ENCODE measurements around the gene ADPRM.
"Not testable (repeated sequence)": the region's sequence is repeated elsewhere in the genome, so short reads cannot be mapped to it uniquely, and the experiment has no call there.

Gene ADPRM

GRCh38 chr17:10697092-10698081, at the start of gene ADPRM, which contains the start of gene SCO1:
TSS of gene ADPRM (plus strand) at chr17:10697594. CDS start at chr17:10704927, 7,333 bp downstream.
TSS of gene SCO1 (minus strand) at chr17:10697533. CDS start at chr17:10697507, 26 bp downstream.
- peak; percentile 73 to 82 for DNase-seq (ENCODE audit: low read depth in 2 of 2, low spot score in 1 of 2)

GRCh38 chr17:10648381-10648780, 49.0 kb upstream of the ADPRM start:
- no peak for DNase-seq (ENCODE audit: low read depth in 2 of 2, low spot score in 1 of 2)

GRCh38 chr17:10648956-10649355, 48.4 kb upstream of the ADPRM start:
- no peak for DNase-seq (ENCODE audit: low read depth in 2 of 2, low spot score in 1 of 2)

GRCh38 chr17:10649602-10650001, 47.8 kb upstream of the ADPRM start:
- DNase-seq (ENCODE audit: low read depth in 2 of 2, low spot score in 1 of 2): no peak

- no peak for DNase-seq (ENCODE audit: low read depth in 2 of 2, low spot score in 1 of 2)
Observed at GRCh38 chr17:10651927-10652326, 45.5 kb upstream of the ADPRM start.

- DNase-seq (ENCODE audit: low read depth in 2 of 2, low spot score in 1 of 2): no peak
Observed at GRCh38 chr17:10652984-10653659, 44.3 kb upstream of the ADPRM start.

- no peak for DNase-seq (ENCODE audit: low read depth in 2 of 2, low spot score in 1 of 2)
Observed at GRCh38 chr17:10653987-10654386, 43.4 kb upstream of the ADPRM start.

GRCh38 chr17:10657148-10657547, 40.2 kb upstream of the ADPRM start, which contains the start of gene MYH3:
TSS of gene MYH3 (minus strand) at chr17:10657309. CDS start at chr17:10655064, 2,245 bp downstream.
- no peak for DNase-seq (ENCODE audit: low read depth in 2 of 2, low spot score in 1 of 2)

GRCh38 chr17:10657879-10658278, 39.5 kb upstream of the ADPRM start:
- DNase-seq (ENCODE audit: low read depth in 2 of 2, low spot score in 1 of 2): no peak

GRCh38 chr17:10661437-10661836, 36.0 kb upstream of the ADPRM start:
- no peak for DNase-seq (ENCODE audit: low read depth in 2 of 2, low spot score in 1 of 2)

GRCh38 chr17:10663231-10663630, 34.2 kb upstream of the ADPRM start:
- DNase-seq (ENCODE audit: low read depth in 2 of 2, low spot score in 1 of 2): no peak

- no peak for DNase-seq (ENCODE audit: low read depth in 2 of 2, low spot score in 1 of 2)
Observed at GRCh38 chr17:10664571-10664970, 32.8 kb upstream of the ADPRM start.

- DNase-seq (ENCODE audit: low read depth in 2 of 2, low spot score in 1 of 2): no peak
Observed at GRCh38 chr17:10666906-10667305, 30.5 kb upstream of the ADPRM start.

- no peak for DNase-seq (ENCODE audit: low read depth in 2 of 2, low spot score in 1 of 2)
Observed at GRCh38 chr17:10668775-10669174, 28.6 kb upstream of the ADPRM start.

- no peak for DNase-seq (ENCODE audit: low read depth in 2 of 2, low spot score in 1 of 2)
Observed at GRCh38 chr17:10673312-10673711, 24.1 kb upstream of the ADPRM start.

- no peak for DNase-seq (ENCODE audit: low read depth in 2 of 2, low spot score in 1 of 2)
Observed at GRCh38 chr17:10674704-10675103, 22.7 kb upstream of the ADPRM start.

GRCh38 chr17:10681866-10682446, 15.4 kb upstream of the ADPRM start:
- no peak for DNase-seq (ENCODE audit: low read depth in 2 of 2, low spot score in 1 of 2)

- DNase-seq (ENCODE audit: low read depth in 2 of 2, low spot score in 1 of 2): no peak
Observed at GRCh38 chr17:10683853-10684252, 13.5 kb upstream of the ADPRM start.

GRCh38 chr17:10687499-10687898, 9.9 kb upstream of the ADPRM start:
- no peak for DNase-seq (ENCODE audit: low read depth in 2 of 2, low spot score in 1 of 2)

GRCh38 chr17:10695875-10696407, 1.5 kb upstream of the ADPRM start:
- not testable (repeated sequence) for DNase-seq (ENCODE audit: low read depth in 2 of 2, low spot score in 1 of 2)

GRCh38 chr17:10698096-10698818, 863 bp downstream of the ADPRM start:
- no peak for DNase-seq (ENCODE audit: low read depth in 2 of 2, low spot score in 1 of 2)
